ENCODE data around the gene GOLGA8B.
"Not testable (repeated sequence)": the region's sequence is repeated elsewhere in the genome, so short reads cannot be mapped to it uniquely, and the experiment has no call there.

DNA sequence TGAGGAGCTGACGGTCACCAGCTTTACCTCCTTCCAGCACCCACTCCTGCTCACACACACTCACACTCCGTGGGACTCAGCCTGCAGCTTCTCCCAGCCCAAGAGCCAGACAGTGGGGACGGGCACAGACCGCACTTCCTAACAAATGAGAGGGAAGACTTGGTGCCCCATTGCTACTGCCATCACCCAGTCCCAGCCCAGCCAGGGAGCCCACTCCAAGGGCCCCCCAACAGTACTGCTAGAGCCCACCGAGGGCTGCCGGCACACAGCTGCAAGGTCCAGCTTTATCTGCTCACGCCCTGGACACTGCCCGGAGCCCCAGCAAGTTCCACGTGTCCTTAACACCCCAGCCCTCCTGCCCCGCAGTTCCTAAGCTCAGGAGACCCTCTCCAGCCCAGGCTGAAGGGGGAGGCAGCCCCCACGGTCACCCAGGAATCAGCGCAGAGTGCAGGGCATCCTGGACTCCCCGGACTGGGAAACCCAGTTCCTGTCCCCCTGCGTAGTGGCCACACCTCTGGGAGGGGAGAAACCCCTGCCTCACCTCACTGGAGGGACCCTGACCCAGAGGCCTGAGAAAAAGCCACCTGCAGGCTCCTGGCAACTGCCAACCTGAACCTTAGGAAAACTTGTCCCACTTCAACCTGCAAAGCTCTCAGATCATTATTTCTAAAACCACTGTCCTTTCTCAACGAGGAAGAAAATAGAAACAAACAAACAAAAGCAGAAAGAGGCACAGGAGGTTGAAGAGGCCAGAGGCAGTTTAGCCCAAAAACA is 1.6 kb downstream of the GOLGA8B start:
- TF ChIP-seq, protein P1, sequence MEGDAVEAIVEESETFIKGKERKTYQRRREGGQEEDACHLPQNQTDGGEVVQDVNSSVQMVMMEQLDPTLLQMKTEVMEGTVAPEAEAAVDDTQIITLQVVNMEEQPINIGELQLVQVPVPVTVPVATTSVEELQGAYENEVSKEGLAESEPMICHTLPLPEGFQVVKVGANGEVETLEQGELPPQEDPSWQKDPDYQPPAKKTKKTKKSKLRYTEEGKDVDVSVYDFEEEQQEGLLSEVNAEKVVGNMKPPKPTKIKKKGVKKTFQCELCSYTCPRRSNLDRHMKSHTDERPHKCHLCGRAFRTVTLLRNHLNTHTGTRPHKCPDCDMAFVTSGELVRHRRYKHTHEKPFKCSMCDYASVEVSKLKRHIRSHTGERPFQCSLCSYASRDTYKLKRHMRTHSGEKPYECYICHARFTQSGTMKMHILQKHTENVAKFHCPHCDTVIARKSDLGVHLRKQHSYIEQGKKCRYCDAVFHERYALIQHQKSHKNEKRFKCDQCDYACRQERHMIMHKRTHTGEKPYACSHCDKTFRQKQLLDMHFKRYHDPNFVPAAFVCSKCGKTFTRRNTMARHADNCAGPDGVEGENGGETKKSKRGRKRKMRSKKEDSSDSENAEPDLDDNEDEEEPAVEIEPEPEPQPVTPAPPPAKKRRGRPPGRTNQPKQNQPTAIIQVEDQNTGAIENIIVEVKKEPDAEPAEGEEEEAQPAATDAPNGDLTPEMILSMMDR (IDR thresholded peaks at IDR 0.05; ENCODE audit: borderline replicate concordance, extremely low read depth, low read length, poor library complexity, severe bottlenecking), result not testable (repeated sequence)
- not testable (repeated sequence) for TF ChIP-seq EZH2 (IDR thresholded peaks at IDR 0.05; ENCODE audit: borderline replicate concordance, low read depth, low read length, severe bottlenecking)
